Measurements from ENCODE around the gene GRM4. TPM values are rescaled to one million over a fixed set of nuclear protein-coding genes. Genes with fewer than 3 reads are reported as not detected.

The GRM4 gene
- total RNA-seq, 1 experiment from 2014 or later, result not detected

- no peak for ATAC-seq
Measured at GRCh38 chr6:34031625-34032383, 114.1 kb downstream of the GRM4 start.

DNA sequence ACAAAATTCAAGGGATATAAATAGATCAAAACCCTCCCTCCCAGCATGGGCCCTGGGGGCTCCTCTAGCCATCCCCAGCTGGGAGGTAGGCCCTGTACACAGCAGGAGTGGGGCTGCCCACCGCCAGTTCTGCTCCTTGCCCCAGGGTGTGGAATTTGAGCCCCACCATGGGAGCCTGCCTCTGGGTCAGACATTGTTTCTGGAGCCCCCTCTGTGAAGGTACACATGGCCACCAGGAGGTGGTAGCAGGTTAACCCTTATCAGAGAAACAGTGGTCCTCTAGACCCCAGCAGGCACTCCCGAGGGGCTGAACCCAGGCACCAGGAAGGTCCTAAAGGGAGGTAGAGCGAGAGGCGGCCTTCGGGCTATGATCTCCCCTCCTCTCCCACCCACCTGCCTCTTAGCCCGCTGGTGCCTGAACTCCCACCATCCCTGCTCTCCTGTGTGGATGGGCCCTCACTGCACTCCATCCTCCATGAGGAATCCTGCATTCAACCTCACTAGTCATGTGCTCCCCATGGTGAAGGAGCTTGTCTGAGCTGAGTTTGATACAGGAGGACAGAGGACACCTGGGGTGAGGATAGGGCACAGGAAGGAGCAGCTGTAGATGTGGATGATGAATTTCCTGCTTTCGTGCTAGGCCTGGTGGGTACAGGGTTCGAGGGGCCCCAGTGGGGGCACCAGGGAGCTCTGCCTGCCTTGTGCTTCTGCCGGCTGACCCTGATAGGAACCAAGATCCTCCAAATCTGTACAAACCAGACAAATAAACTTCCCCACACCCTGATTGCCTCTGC, 114.9 kb downstream of the GRM4 start:
- H3K9me3 ChIP-seq (ENCODE audit: low read length), result no peaks in the 10 kb centered on the region
- no peaks in the 10 kb centered on the region for H3K36me3 ChIP-seq (ENCODE audit: low read depth, low read length)
- H3K4me3 ChIP-seq (ENCODE audit: low read length), result no peak overlapping the region
- BruUV-seq (replicated peaks), result no TSS peak
- no peak overlapping the region for H2AFZ ChIP-seq (ENCODE audit: low read length)
- DNase-seq (no peak), ATAC-seq (no peak)
- H3K9ac ChIP-seq (ENCODE audit: low read length), result no peak overlapping the region
- H4K20me1 ChIP-seq (ENCODE audit: low read length), result no peaks in the 10 kb centered on the region
- POLR2A ChIA-PET (ENCODE audit: unreplicated experiment), result no interaction called here
- no peak overlapping the region for H3K27ac ChIP-seq (ENCODE audit: low read length)
- H3K9me2 ChIP-seq (replicated peaks; ENCODE audit: low read length), result no peaks in the 10 kb centered on the region
- CTCF ChIA-PET, result no interaction called here
- H3K27me3 ChIP-seq (ENCODE audit: low read length), result no peaks in the 10 kb centered on the region
- H3K4me1 ChIP-seq (ENCODE audit: insufficient read depth, low read length), result no peaks in the 10 kb centered on the region
- intact Hi-C loops (cut with micrococcal nuclease), result no loop called here
- TF ChIP-seq EZH2phosphoT487 (IDR thresholded peaks at IDR 0.05; ENCODE audit: borderline replicate concordance, low read length) (no peak), EZH2 (IDR thresholded peaks at IDR 0.05; ENCODE audit: low read length, unreplicated experiment) (no peak), CTCF (conservative IDR thresholded peaks at IDR 0.05; ENCODE audit: low read depth, low read length) (no peak)
- no peak overlapping the region for H3K4me2 ChIP-seq (ENCODE audit: low read length)
- H3K79me2 ChIP-seq (ENCODE audit: low read length), result no peaks in the 10 kb centered on the region
- H3F3A ChIP-seq (ENCODE audit: low read length, unreplicated experiment), result no peaks in the 10 kb centered on the region

More at GRCh38 chr6:34031625-34032383, 114.1 kb downstream of the GRM4 start:
- ChIA-PET CTCF (no interaction called here), POLR2A (ENCODE audit: unreplicated experiment) (no interaction called here)
- H3K4me2 ChIP-seq (ENCODE audit: low read length), result no peak overlapping the region
- no peaks in the 10 kb centered on the region for H3F3A ChIP-seq (ENCODE audit: low read length, unreplicated experiment)
- no peak overlapping the region for H3K9ac ChIP-seq (ENCODE audit: low read length)
- H3K27ac ChIP-seq (ENCODE audit: low read length), result no peak overlapping the region
- H3K4me3 ChIP-seq (ENCODE audit: low read length), result no peak overlapping the region
- no peaks in the 10 kb centered on the region for H3K9me3 ChIP-seq (ENCODE audit: low read length)
- intact Hi-C loops (cut with micrococcal nuclease), result no loop called here
- no peaks in the 10 kb centered on the region for H4K20me1 ChIP-seq (ENCODE audit: low read length)
- no peak overlapping the region for H2AFZ ChIP-seq (ENCODE audit: low read length)
- H3K9me2 ChIP-seq (replicated peaks; ENCODE audit: low read length), result no peaks in the 10 kb centered on the region
- H3K27me3 ChIP-seq (ENCODE audit: low read length), result 0 out of 2 replicates have a peak, but pooled peaks cover under 1% of the 10 kb centered on the region
- no peaks in the 10 kb centered on the region for H3K4me1 ChIP-seq (ENCODE audit: insufficient read depth, low read length)
- no peak for DNase-seq
- H3K36me3 ChIP-seq (ENCODE audit: low read depth, low read length), result no peaks in the 10 kb centered on the region
- BruUV-seq (replicated peaks), result no TSS peak
- H3K79me2 ChIP-seq (ENCODE audit: low read length), result no peaks in the 10 kb centered on the region
- no peak for TF ChIP-seq EZH2 (IDR thresholded peaks at IDR 0.05; ENCODE audit: low read length, unreplicated experiment)
- TF ChIP-seq CTCF (conservative IDR thresholded peaks at IDR 0.05; ENCODE audit: low read depth, low read length), result no peak
- TF ChIP-seq EZH2phosphoT487 (IDR thresholded peaks at IDR 0.05; ENCODE audit: borderline replicate concordance, low read length), result no peak
